HL-60 (cell line): ENCODE results near the gene WBP1.

ENCODE experiments used
- DNase-seq, 2 experiments: peaks; one replicate each; pipeline ENCODE4 v3.0.0-alpha.2; 2010 to 2020; ENCODE audit warnings: low read depth in 1 of 2, low spot score in 1 of 2
- H3K27ac ChIP-seq: fragments of 250-450 bp; sonication (Bioruptor Pico); replicated peaks from 2 replicates; pipeline ENCODE4 v1.5.1; 2020; ENCODE audit warnings: mild to moderate bottlenecking, moderate library complexity
- H3K27me3 ChIP-seq: fragments of 250-450 bp; sonication (Bioruptor Pico); 2 replicates; pipeline ENCODE4 v1.5.1; 2021; ENCODE audit warnings: mild to moderate bottlenecking, moderate library complexity; ENCODE audit not compliant: insufficient read depth, poor library complexity, severe bottlenecking
- H3K4me3 ChIP-seq: replicated peaks from 2 replicates; pipeline ENCODE4 v1.5.1; 2011; ENCODE audit warnings: mild to moderate bottlenecking, control low read depth, low read length; ENCODE audit not compliant: insufficient read depth
- GABPA ChIP-seq: IDR thresholded peaks from 2 replicates; pipeline ENCODE4 v1.6.1; 2012; ENCODE audit warnings: low read depth
- POLR2AphosphoS5 ChIP-seq: IDR thresholded peaks from 2 replicates; pipeline ENCODE4 v1.6.1; 2012; ENCODE audit warnings: low read depth
- REST ChIP-seq: IDR thresholded peaks from 2 replicates; pipeline ENCODE4 v1.6.1; 2012; ENCODE audit warnings: low read depth; ENCODE audit not compliant: insufficient replicate concordance
- SPI1 ChIP-seq: IDR thresholded peaks from 2 replicates; pipeline ENCODE4 v1.6.1; 2012; ENCODE audit warnings: low read depth, mild to moderate bottlenecking, borderline replicate concordance
- TF ChIP-seq, protein P1 (sequence below): IDR thresholded peaks from one replicate; pipeline ENCODE4 v1.5.1; 2011; ENCODE audit warnings: low read length, control low read depth, inconsistent platforms; ENCODE audit not compliant: insufficient read depth

WBP1 gene

DNA sequence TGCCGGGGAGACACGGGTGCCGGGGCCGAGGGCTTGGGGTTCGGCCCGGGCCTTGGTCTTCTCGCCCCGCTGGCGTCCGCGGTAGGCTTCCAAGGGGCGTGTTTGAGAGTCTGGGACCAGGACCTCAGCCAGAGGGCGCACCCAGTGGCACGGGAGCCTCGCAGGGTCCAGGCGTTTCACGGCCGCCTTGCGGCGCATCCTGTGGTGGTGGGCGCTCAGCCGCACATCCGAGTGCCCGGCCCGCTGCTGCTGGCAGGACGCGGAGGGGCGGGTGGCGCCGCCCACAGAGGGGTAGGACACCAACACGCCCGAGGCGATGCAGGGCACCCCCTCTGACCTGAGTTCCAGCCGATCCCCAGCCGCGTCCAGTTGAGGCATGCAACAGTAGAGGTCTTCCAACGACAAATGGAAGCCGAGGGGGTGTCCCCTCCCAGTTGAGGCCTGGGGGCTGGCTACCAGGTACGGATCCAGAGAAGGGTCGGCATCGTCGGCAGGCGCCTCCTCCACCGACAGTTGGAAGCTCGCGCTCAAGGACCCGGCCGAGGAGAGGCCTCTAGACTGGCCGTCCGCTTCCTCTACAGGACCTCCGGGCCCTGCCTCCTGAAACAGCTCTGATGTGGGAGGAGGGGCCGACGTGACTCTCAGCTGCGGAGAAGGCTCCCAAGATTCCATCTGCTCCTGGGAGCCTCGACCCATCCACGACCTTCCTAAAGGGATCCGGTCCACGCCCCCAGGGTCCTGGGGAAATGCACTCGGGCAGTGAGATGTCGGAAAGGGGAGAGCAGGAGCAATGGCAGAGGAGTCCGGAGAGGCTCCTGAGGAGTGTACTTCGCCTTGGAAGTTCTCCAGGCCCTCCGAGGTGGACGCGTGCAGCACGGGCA lies 43.1 kb upstream of the WBP1 start:
- no peak overlapping the region for H3K4me3 ChIP-seq
- TF ChIP-seq POLR2AphosphoS5: no peak
- no peak for TF ChIP-seq GABPA
- TF ChIP-seq, protein P1, sequence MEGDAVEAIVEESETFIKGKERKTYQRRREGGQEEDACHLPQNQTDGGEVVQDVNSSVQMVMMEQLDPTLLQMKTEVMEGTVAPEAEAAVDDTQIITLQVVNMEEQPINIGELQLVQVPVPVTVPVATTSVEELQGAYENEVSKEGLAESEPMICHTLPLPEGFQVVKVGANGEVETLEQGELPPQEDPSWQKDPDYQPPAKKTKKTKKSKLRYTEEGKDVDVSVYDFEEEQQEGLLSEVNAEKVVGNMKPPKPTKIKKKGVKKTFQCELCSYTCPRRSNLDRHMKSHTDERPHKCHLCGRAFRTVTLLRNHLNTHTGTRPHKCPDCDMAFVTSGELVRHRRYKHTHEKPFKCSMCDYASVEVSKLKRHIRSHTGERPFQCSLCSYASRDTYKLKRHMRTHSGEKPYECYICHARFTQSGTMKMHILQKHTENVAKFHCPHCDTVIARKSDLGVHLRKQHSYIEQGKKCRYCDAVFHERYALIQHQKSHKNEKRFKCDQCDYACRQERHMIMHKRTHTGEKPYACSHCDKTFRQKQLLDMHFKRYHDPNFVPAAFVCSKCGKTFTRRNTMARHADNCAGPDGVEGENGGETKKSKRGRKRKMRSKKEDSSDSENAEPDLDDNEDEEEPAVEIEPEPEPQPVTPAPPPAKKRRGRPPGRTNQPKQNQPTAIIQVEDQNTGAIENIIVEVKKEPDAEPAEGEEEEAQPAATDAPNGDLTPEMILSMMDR: no peak
- TF ChIP-seq REST: no peak
- no peak for TF ChIP-seq SPI1
- no peak overlapping the region for H3K27ac ChIP-seq
- no peak for DNase-seq
- H3K27me3 ChIP-seq: peaks cover 30% of the 10 kb centered on the region

GRCh38 chr2:74415762-74416395 lies 42.4 kb upstream of the WBP1 start:
- H3K27ac ChIP-seq: no peak overlapping the region
- DNase-seq: no peak
- H3K4me3 ChIP-seq: no peak overlapping the region
- H3K27me3 ChIP-seq: peaks cover 30% of the 10 kb centered on the region
- no peak for TF ChIP-seq SPI1
- no peak for TF ChIP-seq POLR2AphosphoS5
- TF ChIP-seq, protein P1: no peak
- no peak for TF ChIP-seq REST
- no peak for TF ChIP-seq GABPA

DNA sequence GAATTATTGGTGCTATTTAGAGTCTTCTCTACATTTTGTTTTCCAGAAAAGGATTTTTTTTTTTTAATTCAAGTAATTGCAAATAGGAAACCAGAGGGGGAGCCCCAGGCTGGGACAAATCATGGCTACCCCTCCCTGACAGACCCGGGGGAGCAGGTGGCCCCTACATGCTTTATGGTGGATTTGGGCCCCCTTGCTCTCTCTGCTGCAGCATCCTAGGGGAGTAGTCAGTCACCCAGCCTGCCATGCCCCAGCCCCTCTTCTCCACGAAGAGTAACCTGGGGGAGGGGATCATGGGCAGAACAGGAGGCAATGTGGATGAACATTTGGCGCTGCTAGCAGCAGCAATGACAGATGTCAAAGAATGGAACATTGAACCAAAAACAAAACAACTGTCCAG lies 41.5 kb upstream of the WBP1 start:
- TF ChIP-seq SPI1: no peak
- DNase-seq: no peak
- H3K27ac ChIP-seq: no peak overlapping the region
- H3K27me3 ChIP-seq: peaks cover 30% of the 10 kb centered on the region
- no peak overlapping the region for H3K4me3 ChIP-seq

DNA sequence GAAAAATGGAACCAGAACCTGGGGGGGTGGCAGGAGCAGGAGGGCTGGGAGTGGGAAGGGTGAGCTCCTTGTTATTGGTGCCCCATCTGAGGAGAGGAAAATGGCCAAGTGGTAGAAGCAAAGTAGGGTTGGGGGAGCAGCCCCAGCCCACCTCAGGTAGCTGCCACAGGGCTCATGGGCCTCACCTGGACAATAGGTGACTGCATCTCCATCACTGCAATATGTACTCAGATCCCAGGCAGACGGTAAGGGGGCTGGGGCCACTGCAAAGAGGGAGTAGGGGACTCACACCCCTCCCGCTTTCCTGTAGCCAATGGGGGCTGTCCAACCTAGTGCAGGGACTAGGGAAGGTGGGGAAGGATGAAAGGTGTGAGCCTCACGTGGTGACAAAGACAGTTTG lies 41.0 kb upstream of the WBP1 start:
- no peak overlapping the region for H3K4me3 ChIP-seq
- no peak for DNase-seq
- no peak overlapping the region for H3K27ac ChIP-seq
- TF ChIP-seq, protein P1: no peak
- TF ChIP-seq REST (no peak), GABPA (no peak)
- H3K27me3 ChIP-seq: peaks cover 30% of the 10 kb centered on the region
